Measurements from ENCODE around the gene APBB2. TPM values are rescaled to one million over a fixed set of nuclear protein-coding genes. Genes with fewer than 3 reads are reported as not detected.

APBB2 gene
- total and polyA plus RNA-seq, 2 of the 4 experiments (the other 2 are of a cell fraction) = 47.9 to 75.5 TPM

DNA sequence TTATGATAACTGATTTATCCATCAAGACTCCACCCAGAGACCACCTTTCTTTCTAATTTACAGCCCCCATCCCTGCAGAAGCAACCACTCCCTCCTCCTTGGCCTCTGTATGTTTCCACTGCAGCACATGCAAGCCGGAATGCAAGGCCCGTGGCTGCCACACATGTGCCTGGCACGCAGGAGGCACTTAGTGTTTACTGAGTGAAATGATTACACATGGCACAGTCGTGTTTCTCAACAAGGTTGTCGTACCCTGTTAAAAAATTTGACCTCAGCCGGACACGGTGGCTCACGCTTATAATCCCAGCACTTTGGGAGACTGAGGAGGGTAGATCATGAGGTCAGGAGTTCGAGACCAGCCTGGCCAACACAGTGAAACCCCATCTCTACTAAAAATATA lies 104.3 kb downstream of the APBB2 start:
- Histone ChIP-seq H3K4me2 (ENCODE audit: low read depth, low read length) (no peak overlapping the region), H2AK9ac (replicated peaks; ENCODE audit: low read depth, low read length, poor library complexity) (no peak overlapping the region), H3K56ac (ENCODE audit: extremely low read depth, insufficient read depth, low read length) (no peak overlapping the region), H2AK5ac (ENCODE audit: low read depth, low read length) (no peak overlapping the region), H2BK20ac (ENCODE audit: low read depth, low read length) (no peak overlapping the region), H2AFZ (replicated peaks; ENCODE audit: low read length, poor library complexity) (no peak overlapping the region), H3K9ac (ENCODE audit: low read depth, low read length) (no peak overlapping the region), H4K91ac (ENCODE audit: insufficient read depth, low read depth, low read length) (no peak overlapping the region), H3K27me3 (ENCODE audit: control insufficient read depth, insufficient read depth, low read length) (no peaks in the 10 kb centered on the region), H2BK5ac (ENCODE audit: low read depth, low read length, poor library complexity, severe bottlenecking) (no peak overlapping the region), H3K9me1 (ENCODE audit: insufficient read depth, low read length) (no peaks in the 10 kb centered on the region), H4K5ac (ENCODE audit: low read depth, low read length) (no peak overlapping the region), H3K79me1 (ENCODE audit: low read depth in 1 of 2, low read length in 2 of 2) (peaks cover 11 to 23% of the 10 kb centered on the region in 2 experiments), H3K14ac (replicated peaks; ENCODE audit: low read depth, low read length) (no peak overlapping the region), H4K20me1 (ENCODE audit: insufficient read depth, low read length) (no peaks in the 10 kb centered on the region), H3K36me3 (ENCODE audit: control insufficient read depth, insufficient read depth, low read length) (no peaks in the 10 kb centered on the region), H3K4me3 (ENCODE audit: insufficient read depth, low read depth, low read length) (no peak overlapping the region), H2BK15ac (ENCODE audit: low read depth, low read length) (no peak overlapping the region), H4K8ac (ENCODE audit: low read depth in 2 of 2, low read length in 2 of 2) (no peak overlapping the region), H3K4ac (ENCODE audit: low read depth, low read length) (no peak overlapping the region), H3K9me3 (ENCODE audit: control insufficient read depth, insufficient read depth, low read length) (no peaks in the 10 kb centered on the region), H3K18ac (ENCODE audit: low read depth, low read length) (no peak overlapping the region), H2BK120ac (ENCODE audit: low read depth, low read length) (no peak overlapping the region), H3K23ac (ENCODE audit: low read depth, low read length) (no peak overlapping the region), H3K4me1 (ENCODE audit: control insufficient read depth, insufficient read depth, low read length) (peaks cover 2% of the 10 kb centered on the region; the same call in 1 of the 2 replicates), H3K27ac (ENCODE audit: insufficient read depth, low read length) (no peak overlapping the region)
- intact Hi-C loops (cut with micrococcal nuclease) (no loop called here), in situ Hi-C loops (cut with MboI; ENCODE audit: low sequenced_read_pairs) (no loop called here), dilution Hi-C loops (cut with HindIII; ENCODE audit: low sequenced_read_pairs, unreplicated experiment) (no loop called here)
- BruUV-seq (replicated peaks) = no TSS peak
- no peak for DNase-seq
- ATAC-seq (ENCODE audit: low read depth) = no peak
- no peak for TF ChIP-seq RAD21 (IDR thresholded peaks at IDR 0.05; ENCODE audit: low read length)
- TF ChIP-seq SMC3 (IDR thresholded peaks at IDR 0.05; ENCODE audit: low read depth, low read length) = no peak
- no peak for TF ChIP-seq RFX5 (IDR thresholded peaks at IDR 0.05; ENCODE audit: low read depth, low read length)
- no peak for TF ChIP-seq FOS (IDR thresholded peaks at IDR 0.05; ENCODE audit: low read depth, low read length)
- no peak for TF ChIP-seq MAFK (IDR thresholded peaks at IDR 0.05; ENCODE audit: low read depth, low read length)
- no peak for TF ChIP-seq MAZ (IDR thresholded peaks at IDR 0.05; ENCODE audit: borderline replicate concordance, low read depth, low read length)
- WGBS, 2 experiments (ENCODE audit: extremely low coverage in 2 of 2, insufficient read length in 1 of 2) = no CpG with 5 or more reads among the region's 9 CpGs
- CTCF ChIA-PET = no interaction called here
- POLR2A ChIA-PET (ENCODE audit: unreplicated experiment) = no interaction called here

Measured in IMR-90 (cell line).